Measurements from ENCODE around the gene WDR72. TPM values are rescaled to one million over a fixed set of nuclear protein-coding genes. Genes with fewer than 3 reads are reported as not detected.

Gene WDR72
- total and polyA plus RNA-seq, 2 experiments from 2014 or later = 0.99 to 1.9 TPM

DNA sequence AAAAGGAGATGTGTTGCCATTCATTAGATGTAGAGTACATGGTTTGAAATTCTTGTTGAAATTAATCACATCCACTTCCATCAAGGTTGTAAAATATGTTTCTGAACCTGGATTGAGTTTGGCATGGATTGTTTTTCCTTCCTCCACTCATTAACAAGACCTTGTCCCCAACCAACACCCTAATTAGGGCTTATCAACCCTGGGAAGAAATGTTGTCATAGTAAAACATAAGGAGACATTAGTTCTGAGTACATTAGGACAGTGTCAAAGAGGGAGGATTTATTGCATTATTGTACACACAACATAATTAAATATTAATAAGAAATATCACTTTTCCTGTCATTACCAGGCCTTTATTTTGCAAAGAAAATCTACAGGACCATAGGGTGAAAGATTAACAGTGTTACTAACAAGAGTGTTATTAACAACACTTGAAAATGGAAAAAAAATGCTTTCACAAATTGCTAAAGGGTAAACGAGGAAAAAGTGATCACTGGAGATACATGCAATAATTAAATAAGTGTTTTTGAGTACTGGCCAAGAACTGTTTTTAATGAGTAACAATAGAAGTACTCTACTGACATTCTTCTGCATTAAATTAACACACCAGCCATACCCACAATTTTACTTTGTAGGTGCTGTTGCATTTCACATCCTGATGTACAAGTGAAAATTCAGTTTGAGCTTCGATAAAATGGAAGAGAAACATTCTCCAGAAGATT lies 30.4 kb upstream of the WDR72 start:
- TF ChIP-seq, protein P1, sequence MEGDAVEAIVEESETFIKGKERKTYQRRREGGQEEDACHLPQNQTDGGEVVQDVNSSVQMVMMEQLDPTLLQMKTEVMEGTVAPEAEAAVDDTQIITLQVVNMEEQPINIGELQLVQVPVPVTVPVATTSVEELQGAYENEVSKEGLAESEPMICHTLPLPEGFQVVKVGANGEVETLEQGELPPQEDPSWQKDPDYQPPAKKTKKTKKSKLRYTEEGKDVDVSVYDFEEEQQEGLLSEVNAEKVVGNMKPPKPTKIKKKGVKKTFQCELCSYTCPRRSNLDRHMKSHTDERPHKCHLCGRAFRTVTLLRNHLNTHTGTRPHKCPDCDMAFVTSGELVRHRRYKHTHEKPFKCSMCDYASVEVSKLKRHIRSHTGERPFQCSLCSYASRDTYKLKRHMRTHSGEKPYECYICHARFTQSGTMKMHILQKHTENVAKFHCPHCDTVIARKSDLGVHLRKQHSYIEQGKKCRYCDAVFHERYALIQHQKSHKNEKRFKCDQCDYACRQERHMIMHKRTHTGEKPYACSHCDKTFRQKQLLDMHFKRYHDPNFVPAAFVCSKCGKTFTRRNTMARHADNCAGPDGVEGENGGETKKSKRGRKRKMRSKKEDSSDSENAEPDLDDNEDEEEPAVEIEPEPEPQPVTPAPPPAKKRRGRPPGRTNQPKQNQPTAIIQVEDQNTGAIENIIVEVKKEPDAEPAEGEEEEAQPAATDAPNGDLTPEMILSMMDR (conservative IDR thresholded peaks at IDR 0.05; ENCODE audit: low read depth in 2 of 2) = no peak
- TF ChIP-seq POLR2AphosphoS5 (IDR thresholded peaks at IDR 0.05; ENCODE audit: low read depth) (no peak), NANOG (IDR thresholded peaks at IDR 0.05; ENCODE audit: borderline replicate concordance) (no peak), JUNB (IDR thresholded peaks at IDR 0.05; ENCODE audit: unreplicated experiment) (no peak), CREB1 (CRISPR knock-in tag; IDR thresholded peaks at IDR 0.05; ENCODE audit: low read depth) (no peak), EZH2phosphoT487 (IDR thresholded peaks at IDR 0.05; ENCODE audit: unreplicated experiment) (no peak)
- TF ChIP-seq, protein P2, sequence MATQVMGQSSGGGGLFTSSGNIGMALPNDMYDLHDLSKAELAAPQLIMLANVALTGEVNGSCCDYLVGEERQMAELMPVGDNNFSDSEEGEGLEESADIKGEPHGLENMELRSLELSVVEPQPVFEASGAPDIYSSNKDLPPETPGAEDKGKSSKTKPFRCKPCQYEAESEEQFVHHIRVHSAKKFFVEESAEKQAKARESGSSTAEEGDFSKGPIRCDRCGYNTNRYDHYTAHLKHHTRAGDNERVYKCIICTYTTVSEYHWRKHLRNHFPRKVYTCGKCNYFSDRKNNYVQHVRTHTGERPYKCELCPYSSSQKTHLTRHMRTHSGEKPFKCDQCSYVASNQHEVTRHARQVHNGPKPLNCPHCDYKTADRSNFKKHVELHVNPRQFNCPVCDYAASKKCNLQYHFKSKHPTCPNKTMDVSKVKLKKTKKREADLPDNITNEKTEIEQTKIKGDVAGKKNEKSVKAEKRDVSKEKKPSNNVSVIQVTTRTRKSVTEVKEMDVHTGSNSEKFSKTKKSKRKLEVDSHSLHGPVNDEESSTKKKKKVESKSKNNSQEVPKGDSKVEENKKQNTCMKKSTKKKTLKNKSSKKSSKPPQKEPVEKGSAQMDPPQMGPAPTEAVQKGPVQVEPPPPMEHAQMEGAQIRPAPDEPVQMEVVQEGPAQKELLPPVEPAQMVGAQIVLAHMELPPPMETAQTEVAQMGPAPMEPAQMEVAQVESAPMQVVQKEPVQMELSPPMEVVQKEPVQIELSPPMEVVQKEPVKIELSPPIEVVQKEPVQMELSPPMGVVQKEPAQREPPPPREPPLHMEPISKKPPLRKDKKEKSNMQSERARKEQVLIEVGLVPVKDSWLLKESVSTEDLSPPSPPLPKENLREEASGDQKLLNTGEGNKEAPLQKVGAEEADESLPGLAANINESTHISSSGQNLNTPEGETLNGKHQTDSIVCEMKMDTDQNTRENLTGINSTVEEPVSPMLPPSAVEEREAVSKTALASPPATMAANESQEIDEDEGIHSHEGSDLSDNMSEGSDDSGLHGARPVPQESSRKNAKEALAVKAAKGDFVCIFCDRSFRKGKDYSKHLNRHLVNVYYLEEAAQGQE (IDR thresholded peaks at IDR 0.05; ENCODE audit: unreplicated experiment) = no peak
- TF ChIP-seq, protein P3, sequence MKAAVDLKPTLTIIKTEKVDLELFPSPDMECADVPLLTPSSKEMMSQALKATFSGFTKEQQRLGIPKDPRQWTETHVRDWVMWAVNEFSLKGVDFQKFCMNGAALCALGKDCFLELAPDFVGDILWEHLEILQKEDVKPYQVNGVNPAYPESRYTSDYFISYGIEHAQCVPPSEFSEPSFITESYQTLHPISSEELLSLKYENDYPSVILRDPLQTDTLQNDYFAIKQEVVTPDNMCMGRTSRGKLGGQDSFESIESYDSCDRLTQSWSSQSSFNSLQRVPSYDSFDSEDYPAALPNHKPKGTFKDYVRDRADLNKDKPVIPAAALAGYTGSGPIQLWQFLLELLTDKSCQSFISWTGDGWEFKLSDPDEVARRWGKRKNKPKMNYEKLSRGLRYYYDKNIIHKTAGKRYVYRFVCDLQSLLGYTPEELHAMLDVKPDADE (IDR thresholded peaks at IDR 0.05) = no peak
- TF ChIP-seq, protein P4, sequence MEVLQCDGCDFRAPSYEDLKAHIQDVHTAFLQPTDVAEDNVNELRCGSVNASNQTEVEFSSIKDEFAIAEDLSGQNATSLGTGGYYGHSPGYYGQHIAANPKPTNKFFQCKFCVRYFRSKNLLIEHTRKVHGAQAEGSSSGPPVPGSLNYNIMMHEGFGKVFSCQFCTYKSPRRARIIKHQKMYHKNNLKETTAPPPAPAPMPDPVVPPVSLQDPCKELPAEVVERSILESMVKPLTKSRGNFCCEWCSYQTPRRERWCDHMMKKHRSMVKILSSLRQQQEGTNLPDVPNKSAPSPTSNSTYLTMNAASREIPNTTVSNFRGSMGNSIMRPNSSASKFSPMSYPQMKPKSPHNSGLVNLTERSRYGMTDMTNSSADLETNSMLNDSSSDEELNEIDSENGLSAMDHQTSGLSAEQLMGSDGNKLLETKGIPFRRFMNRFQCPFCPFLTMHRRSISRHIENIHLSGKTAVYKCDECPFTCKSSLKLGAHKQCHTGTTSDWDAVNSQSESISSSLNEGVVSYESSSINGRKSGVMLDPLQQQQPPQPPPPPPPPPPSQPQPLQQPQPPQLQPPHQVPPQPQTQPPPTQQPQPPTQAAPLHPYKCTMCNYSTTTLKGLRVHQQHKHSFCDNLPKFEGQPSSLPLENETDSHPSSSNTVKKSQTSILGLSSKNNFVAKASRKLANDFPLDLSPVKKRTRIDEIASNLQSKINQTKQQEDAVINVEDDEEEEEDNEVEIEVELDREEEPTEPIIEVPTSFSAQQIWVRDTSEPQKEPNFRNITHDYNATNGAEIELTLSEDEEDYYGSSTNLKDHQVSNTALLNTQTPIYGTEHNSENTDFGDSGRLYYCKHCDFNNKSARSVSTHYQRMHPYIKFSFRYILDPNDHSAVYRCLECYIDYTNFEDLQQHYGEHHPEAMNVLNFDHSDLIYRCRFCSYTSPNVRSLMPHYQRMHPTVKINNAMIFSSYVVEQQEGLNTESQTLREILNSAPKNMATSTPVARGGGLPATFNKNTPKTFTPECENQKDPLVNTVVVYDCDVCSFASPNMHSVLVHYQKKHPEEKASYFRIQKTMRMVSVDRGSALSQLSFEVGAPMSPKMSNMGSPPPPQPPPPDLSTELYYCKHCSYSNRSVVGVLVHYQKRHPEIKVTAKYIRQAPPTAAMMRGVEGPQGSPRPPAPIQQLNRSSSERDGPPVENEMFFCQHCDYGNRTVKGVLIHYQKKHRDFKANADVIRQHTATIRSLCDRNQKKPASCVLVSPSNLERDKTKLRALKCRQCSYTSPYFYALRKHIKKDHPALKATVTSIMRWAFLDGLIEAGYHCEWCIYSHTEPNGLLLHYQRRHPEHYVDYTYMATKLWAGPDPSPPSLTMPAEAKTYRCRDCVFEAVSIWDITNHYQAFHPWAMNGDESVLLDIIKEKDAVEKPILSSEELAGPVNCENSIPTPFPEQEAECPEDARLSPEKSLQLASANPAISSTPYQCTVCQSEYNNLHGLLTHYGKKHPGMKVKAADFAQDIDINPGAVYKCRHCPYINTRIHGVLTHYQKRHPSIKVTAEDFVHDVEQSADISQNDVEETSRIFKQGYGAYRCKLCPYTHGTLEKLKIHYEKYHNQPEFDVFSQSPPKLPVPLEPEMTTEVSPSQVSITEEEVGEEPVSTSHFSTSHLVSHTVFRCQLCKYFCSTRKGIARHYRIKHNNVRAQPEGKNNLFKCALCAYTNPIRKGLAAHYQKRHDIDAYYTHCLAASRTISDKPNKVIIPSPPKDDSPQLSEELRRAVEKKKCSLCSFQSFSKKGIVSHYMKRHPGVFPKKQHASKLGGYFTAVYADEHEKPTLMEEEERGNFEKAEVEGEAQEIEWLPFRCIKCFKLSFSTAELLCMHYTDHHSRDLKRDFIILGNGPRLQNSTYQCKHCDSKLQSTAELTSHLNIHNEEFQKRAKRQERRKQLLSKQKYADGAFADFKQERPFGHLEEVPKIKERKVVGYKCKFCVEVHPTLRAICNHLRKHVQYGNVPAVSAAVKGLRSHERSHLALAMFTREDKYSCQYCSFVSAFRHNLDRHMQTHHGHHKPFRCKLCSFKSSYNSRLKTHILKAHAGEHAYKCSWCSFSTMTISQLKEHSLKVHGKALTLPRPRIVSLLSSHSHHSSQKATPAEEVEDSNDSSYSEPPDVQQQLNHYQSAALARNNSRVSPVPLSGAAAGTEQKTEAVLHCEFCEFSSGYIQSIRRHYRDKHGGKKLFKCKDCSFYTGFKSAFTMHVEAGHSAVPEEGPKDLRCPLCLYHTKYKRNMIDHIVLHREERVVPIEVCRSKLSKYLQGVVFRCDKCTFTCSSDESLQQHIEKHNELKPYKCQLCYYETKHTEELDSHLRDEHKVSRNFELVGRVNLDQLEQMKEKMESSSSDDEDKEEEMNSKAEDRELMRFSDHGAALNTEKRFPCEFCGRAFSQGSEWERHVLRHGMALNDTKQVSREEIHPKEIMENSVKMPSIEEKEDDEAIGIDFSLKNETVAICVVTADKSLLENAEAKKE (CRISPR knock-in tag; IDR thresholded peaks at IDR 0.05) = no peak
- peaks cover 6% of the 10 kb centered on the region; the same call in 2 of the 3 replicates for H3K36me3 Mint-ChIP-seq (ENCODE audit: low read depth)
- no peak overlapping the region for H3K4me3 Mint-ChIP-seq
- Histone ChIP-seq H3K36me3 (ENCODE audit: insufficient read depth) (no peaks in the 10 kb centered on the region; the same call in 1 of the 2 replicates), H3K4me3 (no peak overlapping the region), H3K27ac (ENCODE audit: low read depth) (no peak overlapping the region), H3K4me2 (no peak overlapping the region), H3K27me3 (ENCODE audit: insufficient read depth) (no peaks in the 10 kb centered on the region), H3K9me2 (ENCODE audit: insufficient read depth) (no peaks in the 10 kb centered on the region), H4K20me1 (replicated peaks; ENCODE audit: insufficient read depth) (no peaks in the 10 kb centered on the region), H2AFZ (no peak overlapping the region), H3K4me1 (ENCODE audit: insufficient read depth) (no peaks in the 10 kb centered on the region), H3K79me2 (replicated peaks; ENCODE audit: insufficient read depth) (no peaks in the 10 kb centered on the region), H3F3A (replicated peaks; ENCODE audit: low read depth) (no peaks in the 10 kb centered on the region)
- no peaks in the 10 kb centered on the region for H3K4me1 Mint-ChIP-seq
- H3K27ac Mint-ChIP-seq = no peak overlapping the region
- ATAC-seq (no peak), DNase-seq (ENCODE audit: low spot score) (no peak)
- H3K27me3 Mint-ChIP-seq (ENCODE audit: insufficient read depth, low read depth, poor library complexity) = peaks cover 1% of the 10 kb centered on the region
- peaks cover 14% of the 10 kb centered on the region for H3K9me3 Mint-ChIP-seq

Measured in GM23338 (cell line).